Heart right ventricle (tissue), 16 donors: Measurements from ENCODE around the gene SLC15A3. TPM values are rescaled to one million over a fixed set of nuclear protein-coding genes. Genes with fewer than 3 reads are reported as not detected.
A peak's percentile ranks its signal among the peaks of the same experiment; 100 is the strongest.

Source experiments
- ATAC-seq, 8 donors: fragments of 200-7000 bp; cut with Tn5 transposase; one replicate each; pipeline ENCODE4 v1.9.1; 2020; ENCODE audit warnings: mild to moderate bottlenecking in 8 of 8, moderate library complexity in 8 of 8, moderate number of reproducible peaks in 1 of 8
- DNase-seq, 2 donors: peaks; one replicate each; pipeline ENCODE4 v3.0.0-alpha.2; 2020
- H3K27ac ChIP-seq, 10 donors: fragments of 200-600 bp; sonication (generic) in 2 of 10; one replicate each; pipeline versions ENCODE4 v1.5.0 to v1.8.0; 2020 to 2022; ENCODE audit warnings: mild to moderate bottlenecking in 3 of 10
- H3K27me3 ChIP-seq, 7 donors: fragments of 200-600 bp; one replicate each; pipeline ENCODE4 v1.8.0; 2021 to 2022; ENCODE audit warnings: mild to moderate bottlenecking in 2 of 7
- H3K36me3 ChIP-seq, 9 donors: fragments of 200-600 bp; sonication (generic) in 1 of 9; one replicate each; pipeline versions ENCODE4 v1.5.0 to v1.8.0; 2020 to 2022; ENCODE audit warnings: mild to moderate bottlenecking in 2 of 9
- H3K4me1 ChIP-seq, 9 donors: fragments of 200-600 bp; sonication (generic) in 1 of 9; one replicate each; pipeline versions ENCODE4 v1.5.0 to v1.8.0; 2020 to 2022; ENCODE audit warnings: mild to moderate bottlenecking in 4 of 9
- H3K4me3 ChIP-seq, 10 donors: fragments of 200-600 bp; sonication (generic) in 2 of 10; one replicate each; pipeline versions ENCODE4 v1.5.0 to v1.8.0; 2020 to 2022; ENCODE audit warnings: mild to moderate bottlenecking in 7 of 10, moderate library complexity in 2 of 10
- H3K9me3 ChIP-seq, 11 donors: fragments of 200-600 bp in 10 of 11; sonication (generic) in 2 of 11; one replicate each; pipeline versions ENCODE4 v1.5.0 to v1.8.0; 2013 to 2022; ENCODE audit warnings: mild to moderate bottlenecking in 2 of 11, control low read depth in 1 of 11, moderate library complexity in 1 of 11
- WGBS, 2 donors: extraction: QIAGEN DNeasy Blood & Tissue Kit; methylation state at CpG; one replicate each; pipeline ENCODE4 v1.1.7; 2013; ENCODE audit warnings: inconsistent platforms in 1 of 2; 5-methylcytosine and 5-hydroxymethylcytosine counted together
- intact Hi-C, 10 donors: fragments of 100-400 bp; cut with DNase I; formaldehyde crosslinking; loops; one replicate each; pipeline versions ENCODE4 v1.11.1 to v1.14.2; 2022
- polyA plus RNA-seq, 2 donors: library from polyadenylated mRNA; stranded (reverse); fragments of 200-250 nt; gene quantifications; one replicate each; pipeline ENCODE4 v1.2.3, GENCODE V29; 2013
- total RNA-seq, 10 donors: library from RNA; stranded (reverse); fragmentation: NEBNext Ultra II Directional in 3 of 10; extraction: Animal tissue kit (Norgen Biotek cat#: 25700) in 3 of 10; gene quantifications; one replicate each; pipeline versions ENCODE4 v1.2.1 to v1.2.4, GENCODE V29; 2021 to 2023
- TF ChIP-seq, protein P1 (sequence below), 9 donors: fragments of 200-600 bp; sonication (generic) in 2 of 9; IDR thresholded peaks; one replicate each; pipeline versions ENCODE4 v1.5.0 to v1.8.0; 2021 to 2022; ENCODE audit warnings: antibody characterized with exemption in 9 of 9, mild to moderate bottlenecking in 5 of 9, moderate library complexity in 1 of 9
- donor health status: Arrhythmogenic right ventricular cardiomyopathy.
- donor health status: ischemic (EF 13 %, LVEDD 7.1; RV severe dilation, severe dysfunction).
- donor health status: healthy with polysubstance abuse.
- donor health status: DM: no; HTN: yes; CAD: no.
- donor health status: DM: no; HTN: no; CAD: no.
- donor health status: ischemic (EF 25% LVEDD 6.9; RV normal size, moderate dysfunction).
- donor health status: ischemic (EF 25% LVEDD 5.7; RV mildly dilated, moderate dysfunction).
- donor health status: healthy.
- donor health status: DM: yes; HTN: yes; CAD: no.
- donor health status: Ischemic cardiomyopathy.
- donor health status: ischemic (EF 35%, LVEDD 5.7; RV mildly dilated, moderate dysfunction).
- donor health status: nonischemic (EF 11% LVEDD 7.7; RV severe dilation, severe dysfunction).
- donor health status: DM: yes; HTN: yes; CAD: no.
- donor health status: PGD.
- donor health status: ischemic (EF 29% LVEDD 5.4; RV normal size, mild dysfunction).
- donor health status: nonischemic (EF 23%, LVEDD 6.1; RV moderate dilation, normal function).

Gene SLC15A3
- total and polyA plus RNA-seq, 12 donors, result 9.5 to 52.4 (median 19.5) TPM

DNA sequence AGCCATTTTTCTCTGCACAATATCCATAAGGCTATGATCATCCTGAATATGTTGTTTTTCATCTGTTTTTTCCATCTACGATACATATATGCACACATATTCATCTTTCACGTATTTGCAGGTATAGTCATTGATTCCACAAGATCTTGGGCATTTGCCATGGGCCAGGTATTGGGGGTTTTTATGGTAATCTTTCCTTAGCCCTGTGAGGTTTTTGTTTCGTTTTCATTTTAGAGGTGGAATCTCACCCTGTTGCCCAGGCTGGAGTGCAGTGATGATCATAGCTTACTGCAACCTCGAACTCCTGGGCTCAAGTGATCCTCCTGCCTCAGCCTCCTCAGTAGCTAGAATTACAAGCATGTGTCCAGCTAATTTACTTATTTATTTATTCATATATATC, 39.5 kb upstream of the SLC15A3 start:
- peaks cover 0 to 55% (median 15%) of the 10 kb centered on the region in 7 donors for H3K27me3 ChIP-seq
- no peaks in the 10 kb centered on the region for H3K36me3 ChIP-seq
- no peak for DNase-seq
- H3K4me3 ChIP-seq, result no peak overlapping the region
- no peaks in the 10 kb centered on the region for H3K9me3 ChIP-seq
- TF ChIP-seq, protein P1, sequence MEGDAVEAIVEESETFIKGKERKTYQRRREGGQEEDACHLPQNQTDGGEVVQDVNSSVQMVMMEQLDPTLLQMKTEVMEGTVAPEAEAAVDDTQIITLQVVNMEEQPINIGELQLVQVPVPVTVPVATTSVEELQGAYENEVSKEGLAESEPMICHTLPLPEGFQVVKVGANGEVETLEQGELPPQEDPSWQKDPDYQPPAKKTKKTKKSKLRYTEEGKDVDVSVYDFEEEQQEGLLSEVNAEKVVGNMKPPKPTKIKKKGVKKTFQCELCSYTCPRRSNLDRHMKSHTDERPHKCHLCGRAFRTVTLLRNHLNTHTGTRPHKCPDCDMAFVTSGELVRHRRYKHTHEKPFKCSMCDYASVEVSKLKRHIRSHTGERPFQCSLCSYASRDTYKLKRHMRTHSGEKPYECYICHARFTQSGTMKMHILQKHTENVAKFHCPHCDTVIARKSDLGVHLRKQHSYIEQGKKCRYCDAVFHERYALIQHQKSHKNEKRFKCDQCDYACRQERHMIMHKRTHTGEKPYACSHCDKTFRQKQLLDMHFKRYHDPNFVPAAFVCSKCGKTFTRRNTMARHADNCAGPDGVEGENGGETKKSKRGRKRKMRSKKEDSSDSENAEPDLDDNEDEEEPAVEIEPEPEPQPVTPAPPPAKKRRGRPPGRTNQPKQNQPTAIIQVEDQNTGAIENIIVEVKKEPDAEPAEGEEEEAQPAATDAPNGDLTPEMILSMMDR (IDR thresholded peaks at IDR 0.05), result no peak
- intact Hi-C loops, result no loop called here
- no peak overlapping the region for H3K27ac ChIP-seq
- no peak for ATAC-seq
- WGBS, 2 donors, result 96% methylated on average over 4 of the region's 4 CpGs
- peaks cover 0 to 16% (median 8%) of the 10 kb centered on the region in 9 donors for H3K4me1 ChIP-seq

DNA sequence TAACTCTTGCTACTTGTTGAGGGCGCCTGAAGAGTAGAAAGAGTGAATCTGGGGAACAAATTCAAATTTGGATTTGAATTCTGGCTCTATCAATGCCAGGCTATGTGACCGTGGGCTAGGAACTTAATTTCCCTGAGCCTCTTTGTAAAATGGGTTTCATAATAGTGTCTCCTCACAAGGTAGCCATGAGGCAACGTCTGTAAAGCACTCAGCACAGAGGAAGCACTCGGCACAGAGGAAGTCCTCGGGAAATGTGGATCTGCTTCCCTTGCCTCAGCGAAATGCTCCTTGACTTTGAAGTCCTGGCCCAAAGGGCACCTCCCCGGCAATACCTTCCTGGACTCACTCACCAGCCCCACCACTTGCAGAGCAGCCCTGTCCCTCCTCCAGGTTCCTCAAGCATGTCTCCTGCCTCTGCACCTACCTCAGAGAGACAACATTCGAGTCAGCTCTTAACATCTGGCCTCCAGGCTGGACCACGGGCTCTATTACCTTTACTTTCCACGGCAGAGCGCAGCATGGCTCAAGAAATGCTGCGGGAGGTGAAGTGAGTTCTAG, 37.2 kb upstream of the SLC15A3 start:
- intact Hi-C loops, result no loop called here
- WGBS, 2 donors, result 58 to 59% methylated on average over 12 of the region's 12 CpGs
- H3K4me1 ChIP-seq, result peaks cover 0 to 4% (median 0%) of the 10 kb centered on the region in 9 donors
- H3K36me3 ChIP-seq, result no peaks in the 10 kb centered on the region
- H3K27ac ChIP-seq, result no peak overlapping the region
- DNase-seq, result no peak
- H3K9me3 ChIP-seq, result no peaks in the 10 kb centered on the region
- H3K4me3 ChIP-seq, result no peak overlapping the region
- TF ChIP-seq, protein P1 (IDR thresholded peaks at IDR 0.05), result no peak
- ATAC-seq, result peak in 1 of 8 donors; percentile 38
- peaks cover 0 to 40% (median 11%) of the 10 kb centered on the region in 7 donors for H3K27me3 ChIP-seq

DNA sequence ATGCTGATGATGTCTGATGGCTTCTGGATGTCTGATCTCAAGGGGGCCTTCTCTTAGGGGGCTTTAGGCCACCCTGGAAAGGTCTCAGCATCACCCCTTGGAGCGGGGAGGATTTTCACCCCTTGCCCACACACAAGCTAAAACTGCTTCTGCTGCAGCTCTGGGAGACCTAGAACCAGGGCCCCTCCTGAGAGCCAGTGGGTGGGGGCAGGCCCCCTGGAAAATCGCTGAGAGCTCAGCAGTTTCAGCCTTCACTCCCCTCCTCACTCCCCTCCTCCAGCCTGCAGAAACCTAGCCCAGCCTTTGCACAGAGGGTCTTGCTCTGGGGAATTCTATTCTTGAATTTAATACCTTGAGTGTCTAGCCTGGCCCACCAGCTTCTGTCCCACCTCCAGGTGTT, 36.7 kb upstream of the SLC15A3 start:
- no peak overlapping the region for H3K27ac ChIP-seq
- H3K4me1 ChIP-seq, result peaks cover 0 to 4% (median 0%) of the 10 kb centered on the region in 9 donors
- ATAC-seq, result no peak
- WGBS, 2 donors, result 74 to 80% methylated on average over 2 of the region's 2 CpGs
- H3K4me3 ChIP-seq, result no peak overlapping the region
- H3K9me3 ChIP-seq, result no peaks in the 10 kb centered on the region
- peaks cover 0 to 36% (median 6%) of the 10 kb centered on the region in 7 donors for H3K27me3 ChIP-seq
- intact Hi-C loops, result no loop called here
- TF ChIP-seq, protein P1 (IDR thresholded peaks at IDR 0.05), result no peak
- H3K36me3 ChIP-seq, result no peaks in the 10 kb centered on the region
- no peak for DNase-seq

DNA sequence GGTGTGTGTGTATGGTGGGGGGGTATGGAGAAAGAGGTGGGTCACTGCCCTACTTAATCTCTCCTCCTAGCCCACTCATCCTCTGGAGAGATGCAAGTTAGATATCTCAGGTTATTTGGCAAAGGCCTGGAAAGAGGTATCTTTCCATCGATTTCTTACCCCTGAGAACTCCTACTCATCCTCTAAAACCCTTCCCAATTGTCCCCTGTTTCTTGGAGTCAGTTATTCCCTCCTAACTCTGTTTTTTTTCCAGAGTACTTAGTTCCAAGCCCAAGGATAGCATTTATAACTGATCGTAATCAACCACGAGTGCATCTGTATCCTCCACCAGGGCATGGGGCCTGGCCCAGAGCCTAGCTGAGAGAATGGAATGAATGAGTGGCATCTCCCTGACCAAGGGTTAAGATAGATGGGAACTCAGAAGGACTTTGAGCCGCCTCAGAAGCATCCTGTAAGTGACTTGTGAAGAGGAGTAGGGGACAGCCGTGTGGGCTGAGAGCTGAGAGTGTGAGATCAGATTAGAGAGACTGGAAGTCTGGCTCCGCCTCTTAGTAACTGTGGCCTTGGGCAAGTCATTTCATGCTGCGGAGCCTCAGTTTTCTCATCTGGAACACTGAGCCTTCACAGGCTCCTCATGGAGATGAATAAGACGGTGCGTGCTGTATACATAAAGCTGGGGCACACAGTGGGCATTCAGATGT, 35.8 kb upstream of the SLC15A3 start:
- WGBS, 2 donors, result 86 to 89% methylated on average over 9 of the region's 9 CpGs
- intact Hi-C loops, result no loop called here
- Histone ChIP-seq H3K4me3 (no peak overlapping the region), H3K27me3 (peaks cover 0 to 26% (median 3%) of the 10 kb centered on the region in 7 donors), H3K27ac (peak overlapping the region in 1 of 10 donors; percentile 77), H3K9me3 (no peaks in the 10 kb centered on the region), H3K4me1 (peaks cover 0 to 4% (median 0%) of the 10 kb centered on the region in 9 donors), H3K36me3 (no peaks in the 10 kb centered on the region)
- DNase-seq (no peak), ATAC-seq (no peak)
- TF ChIP-seq, protein P1 (IDR thresholded peaks at IDR 0.05), result no peak
